ENCODE data around the gene SPATA33.
A peak's percentile ranks its signal among the peaks of the same experiment; 100 is the strongest.

The SPATA33 gene

GRCh38 chr16:89615176-89615575, 42.5 kb upstream of the SPATA33 start:
- H3K27me3 ChIP-seq (replicated peaks; ENCODE audit: insufficient read depth, low read length) = no peaks in the 10 kb centered on the region
- no peaks in the 10 kb centered on the region for H3K9me3 ChIP-seq (replicated peaks; ENCODE audit: insufficient read depth, low read length)
- no peak overlapping the region for H3K27ac ChIP-seq (ENCODE audit: low read length)
- no peaks in the 10 kb centered on the region for H3K9me2 ChIP-seq (replicated peaks; ENCODE audit: insufficient read depth, low read length)
- H3K36me3 ChIP-seq (replicated peaks; ENCODE audit: insufficient read depth, low read length) = no peaks in the 10 kb centered on the region
- no peak for DNase-seq
- H3K4me3 ChIP-seq (ENCODE audit: low read length) = no peak overlapping the region
- no peak overlapping the region for H3K9ac ChIP-seq (ENCODE audit: low read length)
- no peak overlapping the region for H3K4me2 ChIP-seq (ENCODE audit: low read depth, low read length)
- H3F3A ChIP-seq (ENCODE audit: insufficient read depth, low read length) = no peaks in the 10 kb centered on the region
- no peaks in the 10 kb centered on the region for H4K20me1 ChIP-seq (ENCODE audit: insufficient read depth, low read length)
- H3K4me1 ChIP-seq (ENCODE audit: low read length) = peaks cover 10% of the 10 kb centered on the region; the same call in 1 of the 2 replicates
- no peaks in the 10 kb centered on the region for H3K79me2 ChIP-seq (ENCODE audit: low read length)
- no peak overlapping the region for H2AFZ ChIP-seq (ENCODE audit: low read length)
- TF ChIP-seq EZH2 (optimal IDR thresholded peaks at IDR 0.05; ENCODE audit: low read depth, low read length) (no peak), CTCF (IDR thresholded peaks at IDR 0.05; ENCODE audit: low read length) (no peak), EZH2phosphoT487 (IDR thresholded peaks at IDR 0.05; ENCODE audit: low read length) (no peak)

- no peak for DNase-seq
- Histone ChIP-seq H4K20me1 (ENCODE audit: insufficient read depth, low read length) (no peaks in the 10 kb centered on the region), H3K27me3 (replicated peaks; ENCODE audit: insufficient read depth, low read length) (no peaks in the 10 kb centered on the region), H3K4me2 (ENCODE audit: low read depth, low read length) (no peak overlapping the region), H3K27ac (ENCODE audit: low read length) (no peak overlapping the region), H3K9ac (ENCODE audit: low read length) (no peak overlapping the region), H3K4me3 (ENCODE audit: low read length) (no peak overlapping the region), H3F3A (ENCODE audit: insufficient read depth, low read length) (no peaks in the 10 kb centered on the region), H3K79me2 (ENCODE audit: low read length) (no peaks in the 10 kb centered on the region), H3K9me2 (replicated peaks; ENCODE audit: insufficient read depth, low read length) (no peaks in the 10 kb centered on the region), H3K9me3 (replicated peaks; ENCODE audit: insufficient read depth, low read length) (no peaks in the 10 kb centered on the region), H3K4me1 (ENCODE audit: low read length) (peaks cover 10% of the 10 kb centered on the region; the same call in 1 of the 2 replicates), H3K36me3 (replicated peaks; ENCODE audit: insufficient read depth, low read length) (no peaks in the 10 kb centered on the region), H2AFZ (ENCODE audit: low read length) (no peak overlapping the region)
- TF ChIP-seq EZH2phosphoT487 (IDR thresholded peaks at IDR 0.05; ENCODE audit: low read length) = no peak
- TF ChIP-seq CTCF (IDR thresholded peaks at IDR 0.05; ENCODE audit: low read length) = peak; percentile 50
Measured at GRCh38 chr16:89615596-89616090, 42.0 kb upstream of the SPATA33 start.

- DNase-seq = no peak
- Histone ChIP-seq H3K79me2 (ENCODE audit: low read length) (no peaks in the 10 kb centered on the region), H3K4me2 (ENCODE audit: low read depth, low read length) (no peak overlapping the region), H3K9me2 (replicated peaks; ENCODE audit: insufficient read depth, low read length) (no peaks in the 10 kb centered on the region), H2AFZ (ENCODE audit: low read length) (no peak overlapping the region), H3K4me1 (ENCODE audit: low read length) (peaks cover 10% of the 10 kb centered on the region; the same call in 1 of the 2 replicates), H4K20me1 (ENCODE audit: insufficient read depth, low read length) (no peaks in the 10 kb centered on the region), H3K36me3 (replicated peaks; ENCODE audit: insufficient read depth, low read length) (no peaks in the 10 kb centered on the region), H3K27ac (ENCODE audit: low read length) (no peak overlapping the region), H3K9ac (ENCODE audit: low read length) (no peak overlapping the region), H3F3A (ENCODE audit: insufficient read depth, low read length) (no peaks in the 10 kb centered on the region), H3K27me3 (replicated peaks; ENCODE audit: insufficient read depth, low read length) (no peaks in the 10 kb centered on the region), H3K4me3 (ENCODE audit: low read length) (no peak overlapping the region), H3K9me3 (replicated peaks; ENCODE audit: insufficient read depth, low read length) (no peaks in the 10 kb centered on the region)
- TF ChIP-seq EZH2phosphoT487 (IDR thresholded peaks at IDR 0.05; ENCODE audit: low read length) = no peak
- TF ChIP-seq CTCF (IDR thresholded peaks at IDR 0.05; ENCODE audit: low read length) = no peak
- TF ChIP-seq EZH2 (optimal IDR thresholded peaks at IDR 0.05; ENCODE audit: low read depth, low read length) = no peak
Measured at GRCh38 chr16:89616623-89617022, 41.0 kb upstream of the SPATA33 start.

Data from MM.1S (cell line).